Left ventricle myocardium superior (tissue), 1 donor: ENCODE data around the gene NPR2. TPM values are rescaled to one million over a fixed set of nuclear protein-coding genes. Genes with fewer than 3 reads are reported as not detected.

Source experiments
- ATAC-seq: fragments of 200-7000 bp; cut with Tn5 transposase; one replicate; pipeline ENCODE4 v1.9.1; 2020; ENCODE audit warnings: mild to moderate bottlenecking, moderate library complexity
- DNase-seq: peaks from one replicate; pipeline ENCODE4 v3.0.0-alpha.2; 2020
- intact Hi-C: fragments of 100-400 bp; cut with micrococcal nuclease; formaldehyde crosslinking; loops from one replicate; pipeline ENCODE4 v1.11.0; 2022
- total RNA-seq: library from RNA; stranded (reverse); fragmentation: NEBNext Ultra II Directional; extraction: Animal tissue kit (Norgen Biotek cat#: 25700); gene quantifications from one replicate; pipeline ENCODE4 v1.2.1, GENCODE V29; 2021
- donor health status: DM: no; HTN: yes; CAD: no; lungs with severe emphysema.

NPR2 gene
- total RNA-seq, 1 donor from 2014 or later, result 24.6 TPM

- DNase-seq (no peak), ATAC-seq (no peak)
- intact Hi-C loops, result no loop called here
Measured at GRCh38 chr9:35759795-35760194, 31.6 kb upstream of the NPR2 start.

DNA sequence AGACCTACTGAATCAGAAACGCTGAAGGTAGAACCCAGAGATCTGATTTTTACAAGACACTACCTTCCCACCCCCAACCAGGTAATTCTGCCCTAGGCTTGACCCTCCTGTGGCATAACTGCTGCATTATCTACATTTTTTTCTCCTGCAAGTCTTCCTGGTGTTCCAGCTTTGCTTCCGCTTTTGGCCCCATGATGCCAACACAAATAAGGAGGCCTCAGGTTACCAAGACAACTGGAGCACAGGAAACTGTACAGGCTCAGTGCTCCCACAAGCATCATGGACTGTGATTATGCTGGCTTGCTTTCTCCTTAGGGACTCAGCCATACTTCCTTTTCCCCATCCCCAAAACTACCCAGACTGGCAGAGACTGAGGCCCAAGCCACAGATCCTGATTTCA lies 30.7 kb upstream of the NPR2 start:
- intact Hi-C loops, result no loop called here
- DNase-seq (no peak), ATAC-seq (no peak)

DNA sequence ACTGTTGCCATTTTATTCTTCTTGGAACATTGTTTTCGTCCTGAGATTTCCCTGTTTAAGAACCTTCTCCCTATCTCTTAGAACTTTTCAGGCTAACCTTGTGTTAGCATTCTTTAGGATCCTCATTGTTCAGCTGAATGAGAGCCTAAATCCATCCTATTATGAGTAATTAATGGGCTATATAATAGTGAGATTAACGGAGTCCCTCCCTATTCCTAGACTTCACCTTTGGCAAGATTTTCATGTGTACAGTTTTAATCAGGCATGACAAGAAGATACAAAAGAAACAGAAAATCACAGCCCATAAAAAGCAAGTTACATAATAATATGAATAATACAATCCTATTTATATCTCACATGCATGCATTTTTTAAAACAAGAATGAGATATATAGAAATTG lies 28.2 kb upstream of the NPR2 start:
- intact Hi-C loops, result no loop called here
- ATAC-seq (no peak), DNase-seq (no peak)

- DNase-seq (no peak), ATAC-seq (no peak)
- intact Hi-C loops, result no loop called here
Measured at GRCh38 chr9:35763803-35764202, 27.6 kb upstream of the NPR2 start.

DNA sequence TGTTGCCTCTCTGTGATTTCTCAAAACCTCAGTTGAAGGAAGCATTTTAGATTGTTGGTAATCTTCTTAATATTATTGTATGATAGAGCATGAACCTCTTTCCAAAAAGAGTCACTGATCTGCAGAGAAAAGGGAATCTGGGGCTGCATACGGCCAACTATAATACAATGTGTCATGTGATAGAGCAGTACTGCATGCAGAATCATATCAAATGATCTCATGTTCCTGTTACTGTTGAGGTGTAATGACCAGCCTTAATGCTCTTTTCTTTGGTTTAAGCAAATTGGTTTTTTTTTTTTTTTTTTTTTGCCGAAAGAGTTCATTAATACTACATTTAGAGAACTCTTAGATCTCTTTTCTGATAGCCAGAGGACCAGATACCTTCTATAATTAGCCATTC lies 24.4 kb upstream of the NPR2 start:
- ATAC-seq (no peak), DNase-seq (no peak)
- intact Hi-C loops, result no loop called here

GRCh38 chr9:35767458-35767857 lies 23.9 kb upstream of the NPR2 start:
- DNase-seq, result no peak
- intact Hi-C loops, result no loop called here
- ATAC-seq, result no peak

DNA sequence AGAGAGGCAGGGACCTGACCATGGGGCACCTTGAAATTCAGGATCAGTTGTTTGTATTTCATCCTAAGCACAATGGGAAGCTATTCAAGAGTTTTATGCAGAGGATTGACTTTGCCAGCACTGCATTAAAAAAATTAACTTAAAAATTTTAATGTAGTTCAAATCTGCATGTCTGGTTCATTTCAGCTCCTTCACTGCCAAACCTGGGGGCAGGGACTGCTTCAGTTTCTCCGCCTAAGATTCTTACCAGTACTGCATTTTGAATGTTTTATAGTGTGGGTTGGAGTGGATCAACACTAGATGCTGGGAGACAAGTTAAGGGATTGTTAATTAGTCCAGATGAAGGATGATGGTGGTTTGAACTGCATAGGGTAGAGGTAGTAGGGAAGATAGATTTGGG lies 21.6 kb upstream of the NPR2 start:
- DNase-seq, result no peak
- no peak for ATAC-seq
- intact Hi-C loops, result no loop called here

DNA sequence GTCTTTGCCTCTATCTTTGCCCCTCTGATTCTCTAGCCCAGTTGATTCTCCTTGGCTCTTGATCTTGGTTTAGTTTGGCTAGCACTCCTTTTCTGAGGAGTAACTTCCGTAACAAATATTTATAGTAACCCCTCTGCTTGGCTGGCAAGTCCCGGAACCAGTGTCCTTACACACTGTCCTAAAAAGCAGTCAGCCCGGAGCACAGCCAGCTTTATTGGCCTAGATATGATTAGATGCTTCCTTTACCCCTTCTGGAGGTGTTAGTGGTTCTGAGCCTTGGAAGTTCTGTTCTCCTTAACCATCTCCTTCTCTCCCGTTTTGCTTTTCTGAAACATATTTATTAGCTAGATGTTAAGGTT lies 20.3 kb upstream of the NPR2 start:
- intact Hi-C loops, result no loop called here
- ATAC-seq, result peak; percentile 92
- DNase-seq, result no peak

DNA sequence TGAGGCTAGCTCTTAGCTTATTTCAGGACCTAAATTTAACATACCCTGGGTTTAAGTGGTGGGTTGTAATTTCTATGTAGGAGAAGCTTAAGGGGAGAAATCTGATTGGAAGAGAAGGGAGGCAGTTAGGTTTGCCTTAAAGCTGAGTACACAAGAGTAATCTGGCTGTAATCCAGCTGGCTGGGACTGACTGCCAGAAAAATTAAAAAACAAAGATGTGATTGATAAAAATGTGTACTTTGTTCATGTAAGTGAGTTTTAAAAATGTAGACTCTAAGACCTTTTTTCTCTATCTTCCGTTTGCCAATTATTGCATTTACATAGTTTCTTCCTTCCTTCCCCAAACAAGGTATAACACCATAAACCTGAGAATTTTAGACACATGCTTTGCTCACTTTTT lies 19.9 kb upstream of the NPR2 start:
- DNase-seq (no peak), ATAC-seq (peak; percentile 31)
- intact Hi-C loops, result no loop called here

DNA sequence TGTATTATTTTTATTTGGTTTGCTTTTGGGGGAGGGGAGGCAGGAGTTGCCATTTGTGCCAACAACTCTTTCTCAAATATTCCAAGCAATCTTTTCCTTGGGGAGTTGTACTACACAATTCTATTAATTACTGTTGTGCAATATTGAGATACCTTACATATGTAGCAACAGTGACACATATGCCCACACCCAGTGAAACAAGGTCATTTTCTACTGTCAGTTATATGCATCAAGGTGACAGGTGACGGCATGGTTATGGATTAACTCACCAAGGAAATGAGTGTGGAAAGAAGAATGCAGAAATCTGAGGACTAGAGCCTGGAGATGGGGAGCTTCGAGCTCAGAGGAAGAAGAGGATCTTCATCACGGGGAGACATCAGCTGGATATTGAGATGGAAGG lies 19.4 kb upstream of the NPR2 start:
- no peak for ATAC-seq
- no peak for DNase-seq
- intact Hi-C loops, result no loop called here

GRCh38 chr9:35774907-35775635 lies 16.3 kb upstream of the NPR2 start:
- DNase-seq (no peak), ATAC-seq (peak; percentile 58)
- intact Hi-C loops, result no loop called here

- intact Hi-C loops, result no loop called here
- DNase-seq, result no peak
- no peak for ATAC-seq
Measured at GRCh38 chr9:35776018-35776417, 15.4 kb upstream of the NPR2 start.

GRCh38 chr9:35778496-35778895 lies 12.9 kb upstream of the NPR2 start:
- intact Hi-C loops, result no loop called here
- no peak for ATAC-seq
- DNase-seq, result no peak

DNA sequence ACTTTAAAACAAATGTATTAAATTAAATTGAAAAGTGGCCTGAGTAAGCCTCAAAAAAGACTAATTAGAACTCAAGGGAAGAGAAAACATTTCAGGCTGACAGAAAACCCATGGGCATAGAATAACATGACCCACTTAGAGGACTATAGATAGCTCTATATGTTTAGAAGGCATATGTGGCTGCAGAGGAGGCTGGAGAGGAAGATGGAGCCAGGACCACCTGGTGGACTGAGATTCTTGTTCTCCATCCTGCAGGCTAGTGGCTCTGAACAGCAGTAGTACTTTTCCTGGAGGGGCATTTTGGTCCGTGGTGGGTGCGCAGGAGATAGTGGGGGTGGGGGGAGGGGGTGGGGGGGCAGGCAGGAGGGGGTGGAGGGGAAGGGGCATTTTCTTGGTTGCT lies 10.3 kb upstream of the NPR2 start:
- no peak for DNase-seq
- intact Hi-C loops, result no loop called here
- no peak for ATAC-seq

DNA sequence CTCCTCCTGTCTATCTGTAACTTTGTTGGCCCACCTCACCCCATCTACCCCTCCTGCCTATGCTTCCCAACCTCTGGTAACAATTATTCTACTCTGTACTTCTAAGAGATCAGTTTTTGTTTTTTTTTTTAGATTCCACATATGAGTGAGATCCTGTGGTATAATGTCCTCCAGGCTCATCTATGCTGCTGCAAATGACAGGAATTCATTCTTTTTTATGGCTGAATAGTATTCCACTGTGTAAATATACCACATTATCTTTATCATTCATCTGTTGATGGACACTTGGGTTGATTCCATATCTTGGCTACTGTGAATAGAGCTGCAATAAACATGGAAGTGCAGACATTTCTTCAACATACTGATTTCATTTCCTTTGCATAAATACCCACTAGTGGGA lies 8.0 kb upstream of the NPR2 start:
- no peak for DNase-seq
- ATAC-seq, result no peak
- intact Hi-C loops, result no loop called here

GRCh38 chr9:35789541-35789940 lies 1.9 kb upstream of the NPR2 start:
- ATAC-seq, result no peak
- intact Hi-C loops, result loop anchor here (2.0 kb wide), 1 partner anchor 93 kb away; no protein-coding TSS in a partner anchor
- no peak for DNase-seq

DNA sequence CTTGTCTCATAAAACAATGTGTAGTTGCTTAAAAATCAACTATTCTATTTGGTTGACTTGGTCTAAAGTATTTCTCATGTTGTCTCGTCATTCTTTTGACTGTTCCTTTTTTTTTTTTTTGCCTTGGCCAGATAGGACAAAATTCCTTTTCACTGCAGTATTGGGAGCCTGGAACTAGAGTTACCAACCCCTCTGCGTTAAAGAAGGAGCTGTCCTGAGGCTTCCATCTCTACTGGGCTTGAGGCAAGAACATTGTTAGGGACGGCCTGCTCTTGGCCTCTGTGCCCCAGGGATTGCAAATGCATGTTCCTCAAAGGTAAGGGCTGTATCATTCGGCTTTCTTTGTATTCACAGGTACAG lies 1.4 kb upstream of the NPR2 start:
- intact Hi-C loops, result no loop called here
- ATAC-seq (no peak), DNase-seq (no peak)

DNA sequence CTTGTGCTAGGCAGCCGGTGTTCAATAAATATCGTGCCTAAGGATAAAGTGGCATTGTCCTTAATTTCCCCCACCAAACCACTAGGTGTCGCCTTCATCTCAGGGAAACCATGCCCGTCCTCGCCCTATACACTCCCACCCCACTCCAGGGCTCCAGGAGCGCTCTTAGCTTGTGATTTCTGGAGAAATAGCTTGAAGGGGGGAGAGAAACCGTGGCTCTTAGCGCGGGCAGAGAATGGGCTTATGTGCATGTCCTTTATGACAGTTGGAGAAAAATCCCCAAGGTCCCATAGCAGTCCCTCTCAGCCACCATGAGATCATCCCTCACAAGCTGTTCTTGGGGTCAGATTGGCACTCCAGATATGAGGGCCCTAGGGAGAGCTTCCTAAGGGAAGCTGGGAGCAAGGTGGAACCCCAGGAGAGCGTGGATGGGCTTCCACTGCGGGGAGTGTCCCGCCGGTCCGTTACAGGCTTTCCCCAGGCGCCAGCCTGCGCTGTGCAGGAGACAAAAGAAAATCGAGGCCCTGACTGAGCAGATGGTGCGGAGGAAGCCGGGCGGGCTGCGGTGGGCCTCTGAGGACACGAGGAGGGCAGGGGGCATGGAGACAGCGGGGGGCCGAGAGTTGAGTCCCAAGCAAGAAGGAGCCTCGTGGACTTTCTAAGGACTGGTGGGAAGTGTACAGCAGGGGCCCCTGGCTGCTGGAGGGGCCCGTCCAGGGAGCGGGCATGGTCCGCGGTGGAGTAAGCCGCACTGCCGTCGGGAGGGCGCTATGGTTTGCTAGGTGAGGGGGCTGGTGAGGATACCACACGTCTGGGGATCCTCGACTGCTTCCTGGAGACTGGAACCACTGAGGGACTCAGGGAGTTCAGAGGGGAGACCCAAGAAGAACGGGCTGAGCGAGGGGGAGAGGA lies 750 bp upstream of the NPR2 start:
- intact Hi-C loops, result no loop called here
- ATAC-seq (peak; percentile 87), DNase-seq (peak; percentile 74)

- DNase-seq (no peak), ATAC-seq (no peak)
- intact Hi-C loops, result no loop called here
Measured at GRCh38 chr9:35792024-35792813, 828 bp downstream of the NPR2 start.

- DNase-seq, result no peak
- intact Hi-C loops, result no loop called here
- ATAC-seq, result no peak
Measured at GRCh38 chr9:35792826-35793225, 1.4 kb downstream of the NPR2 start.
